Stomach (tissue), 9 donors: ENCODE measurements around the gene WWOX. TPM values are rescaled to one million over a fixed set of nuclear protein-coding genes. Genes with fewer than 3 reads are reported as not detected.

Experiments
- DNase-seq, 2 donors: peaks; one replicate each; pipeline versions ENCODE4 v3.0.0 to v3.0.0-alpha.2; 2013 to 2019
- H3K27ac ChIP-seq, 5 donors: fragments of 200-600 bp in 4 of 5; sonication (generic) in 4 of 5; one replicate each; pipeline ENCODE4 v1.5.1; 2013 to 2019; ENCODE audit warnings: mild to moderate bottlenecking in 1 of 5, moderate library complexity in 1 of 5
- H3K27me3 ChIP-seq, 3 donors: fragments of 200-600 bp; sonication (generic); one replicate each; pipeline ENCODE4 v1.5.1; 2017 to 2019; ENCODE audit warnings: mixed run types in 1 of 3
- H3K36me3 ChIP-seq, 4 donors: fragments of 200-600 bp; sonication (generic); 1 replicate in 3 of 4; 2 replicates in 1 of 4; pipeline ENCODE4 v1.5.1; 2016 to 2019
- H3K4me1 ChIP-seq, 4 donors: fragments of 200-600 bp; sonication (generic); one replicate each; pipeline ENCODE4 v1.5.1; 2016 to 2019
- H3K4me3 ChIP-seq, 4 donors: fragments of 200-600 bp; sonication (generic) in 3 of 4; one replicate each; pipeline ENCODE4 v1.5.1; 2016 to 2019; ENCODE audit warnings: mild to moderate bottlenecking in 1 of 4
- H3K9me3 ChIP-seq, 4 donors: fragments of 200-600 bp; sonication (generic); one replicate each; pipeline ENCODE4 v1.5.1; 2016 to 2019
- EP300 ChIP-seq: sonication (generic); formaldehyde crosslinking; IDR thresholded peaks from one replicate; pipeline ENCODE4 v1.6.1; 2017; ENCODE audit warnings: antibody characterized with exemption
- POLR2A ChIP-seq, 4 donors: fragments of 450-650 bp; IDR thresholded peaks; one replicate each; pipeline ENCODE4 v1.6.1; 2016; ENCODE audit warnings: antibody characterized with exemption in 4 of 4, control low read depth in 2 of 4, mild to moderate bottlenecking in 1 of 4, moderate library complexity in 1 of 4
- POLR2AphosphoS5 ChIP-seq, 3 donors: sonication (generic); formaldehyde crosslinking; IDR thresholded peaks; one replicate each; pipeline ENCODE4 v1.6.1; 2016; ENCODE audit warnings: antibody characterized with exemption in 3 of 3
- WGBS, 5 donors: extraction: QIAGEN DNeasy Blood & Tissue Kit in 3 of 5; methylation state at CpG; one replicate each; pipeline versions ENCODE4 v1.1.5 to v1.1.7; 2013 to 2018; 5-methylcytosine and 5-hydroxymethylcytosine counted together
- intact Hi-C: fragments of 100-400 bp; cut with DNase I; formaldehyde crosslinking; loops from one replicate; pipeline ENCODE4 v1.15.1; 2023; ENCODE audit warnings: low total_unique reads
- polyA plus RNA-seq, 3 donors: library from polyadenylated mRNA; stranded (reverse); fragments of 200-250 nt; gene quantifications; one replicate each; pipeline ENCODE4 v1.2.3, GENCODE V29; 2013
- total RNA-seq, 5 donors: library from RNA; depleted of rRNA; stranded (reverse); fragments of >200 nt; gene quantifications; one replicate each; pipeline versions ENCODE4 v1.1.0 to v1.2.3, GENCODE V29; 2014 to 2016
- TF ChIP-seq, protein P1 (sequence below), 7 experiments: fragments of 450-650 bp in 4 of 7; fragments of 200-600 bp in 3 of 7; sonication (generic) in 3 of 7; IDR thresholded peaks; one replicate each; pipeline ENCODE4 v1.5.1; 2016 to 2019; ENCODE audit warnings: antibody characterized with exemption in 7 of 7, control low read depth in 2 of 7, mild to moderate bottlenecking in 1 of 7
- donor health status: healthy with polysubstance abuse.
- donor health status: Bipolar disorder and iron deficiency.
- donor health status: healthy.

The WWOX gene
- total and polyA plus RNA-seq, 8 donors, result 7.7 to 129 (median 48.7) TPM

GRCh38 chr16:78529881-78530280 lies 430.4 kb downstream of the WWOX start:
- intact Hi-C loops, result no loop called here
- no peak for DNase-seq
- no peaks in the 10 kb centered on the region for H3K27me3 ChIP-seq
- no peak overlapping the region for H3K4me3 ChIP-seq
- no peaks in the 10 kb centered on the region for H3K9me3 ChIP-seq
- TF ChIP-seq, protein P1, sequence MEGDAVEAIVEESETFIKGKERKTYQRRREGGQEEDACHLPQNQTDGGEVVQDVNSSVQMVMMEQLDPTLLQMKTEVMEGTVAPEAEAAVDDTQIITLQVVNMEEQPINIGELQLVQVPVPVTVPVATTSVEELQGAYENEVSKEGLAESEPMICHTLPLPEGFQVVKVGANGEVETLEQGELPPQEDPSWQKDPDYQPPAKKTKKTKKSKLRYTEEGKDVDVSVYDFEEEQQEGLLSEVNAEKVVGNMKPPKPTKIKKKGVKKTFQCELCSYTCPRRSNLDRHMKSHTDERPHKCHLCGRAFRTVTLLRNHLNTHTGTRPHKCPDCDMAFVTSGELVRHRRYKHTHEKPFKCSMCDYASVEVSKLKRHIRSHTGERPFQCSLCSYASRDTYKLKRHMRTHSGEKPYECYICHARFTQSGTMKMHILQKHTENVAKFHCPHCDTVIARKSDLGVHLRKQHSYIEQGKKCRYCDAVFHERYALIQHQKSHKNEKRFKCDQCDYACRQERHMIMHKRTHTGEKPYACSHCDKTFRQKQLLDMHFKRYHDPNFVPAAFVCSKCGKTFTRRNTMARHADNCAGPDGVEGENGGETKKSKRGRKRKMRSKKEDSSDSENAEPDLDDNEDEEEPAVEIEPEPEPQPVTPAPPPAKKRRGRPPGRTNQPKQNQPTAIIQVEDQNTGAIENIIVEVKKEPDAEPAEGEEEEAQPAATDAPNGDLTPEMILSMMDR (IDR thresholded peaks at IDR 0.05), result no peak
- TF ChIP-seq POLR2A (IDR thresholded peaks at IDR 0.05) (no peak), POLR2AphosphoS5 (IDR thresholded peaks at IDR 0.05) (no peak), EP300 (no peak)
- H3K27ac ChIP-seq, result no peak overlapping the region
- 87 to 97% (median 91%) methylated on average over 2 to 5 of the region's 5 CpGs for WGBS, 5 donors
- H3K4me1 ChIP-seq, result no peaks in the 10 kb centered on the region
- H3K36me3 ChIP-seq, result no peaks in the 10 kb centered on the region

DNA sequence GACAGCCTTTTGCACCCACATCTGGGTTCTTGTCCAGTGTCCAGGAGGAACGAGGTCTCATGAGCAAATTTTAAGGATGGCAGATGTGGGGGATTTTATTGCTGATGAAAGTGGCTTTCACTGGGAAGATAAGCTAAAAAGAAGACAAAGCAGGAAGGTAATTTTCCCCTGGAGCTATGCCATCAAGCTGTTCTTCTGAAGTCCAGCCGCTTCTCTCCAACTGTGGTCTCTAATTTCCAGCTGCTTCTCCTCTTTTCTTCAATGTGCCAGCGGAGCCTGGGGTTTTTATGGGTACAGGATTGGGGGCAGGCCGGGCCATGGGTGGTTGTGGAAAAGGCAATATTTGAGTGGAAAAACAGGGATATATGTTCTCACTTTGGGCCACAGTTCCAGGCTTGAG lies 430.8 kb downstream of the WWOX start:
- H3K27ac ChIP-seq, result no peak overlapping the region
- H3K27me3 ChIP-seq, result no peaks in the 10 kb centered on the region
- 70 to 82% (median 72%) methylated on average over 4 of the region's 4 CpGs for WGBS, 5 donors
- H3K4me1 ChIP-seq, result no peaks in the 10 kb centered on the region
- intact Hi-C loops, result no loop called here
- no peak for TF ChIP-seq EP300
- TF ChIP-seq, protein P1 (IDR thresholded peaks at IDR 0.05), result no peak
- H3K9me3 ChIP-seq, result no peaks in the 10 kb centered on the region
- no peaks in the 10 kb centered on the region for H3K36me3 ChIP-seq
- DNase-seq, result no peak
- no peak overlapping the region for H3K4me3 ChIP-seq

- Histone ChIP-seq H3K4me3 (no peak overlapping the region), H3K27ac (no peak overlapping the region), H3K36me3 (no peaks in the 10 kb centered on the region), H3K9me3 (no peaks in the 10 kb centered on the region), H3K27me3 (no peaks in the 10 kb centered on the region), H3K4me1 (no peaks in the 10 kb centered on the region)
- TF ChIP-seq POLR2A (IDR thresholded peaks at IDR 0.05) (no peak), POLR2AphosphoS5 (IDR thresholded peaks at IDR 0.05) (no peak), EP300 (no peak)
- TF ChIP-seq, protein P1 (IDR thresholded peaks at IDR 0.05), result no peak
- intact Hi-C loops, result no loop called here
- WGBS, 5 donors, result 83 to 93% (median 91%) methylated on average over 4 of the region's 4 CpGs
- DNase-seq, result no peak
These were observed 435.6 kb downstream of the WWOX start for GRCh38 chr16:78535098-78535497.

GRCh38 chr16:78537511-78537910 lies 438.1 kb downstream of the WWOX start:
- no peak overlapping the region for H3K27ac ChIP-seq

More at GRCh38 chr16:78537511-78537910, 438.1 kb downstream of the WWOX start:
- no peaks in the 10 kb centered on the region for H3K9me3 ChIP-seq
- TF ChIP-seq EP300 (no peak), POLR2AphosphoS5 (IDR thresholded peaks at IDR 0.05) (no peak), POLR2A (IDR thresholded peaks at IDR 0.05) (no peak)
- TF ChIP-seq, protein P1 (IDR thresholded peaks at IDR 0.05), result no peak
- DNase-seq, result no peak
- H3K36me3 ChIP-seq, result no peaks in the 10 kb centered on the region
- intact Hi-C loops, result no loop called here
- H3K4me1 ChIP-seq, result no peaks in the 10 kb centered on the region
- no peak overlapping the region for H3K4me3 ChIP-seq
- H3K27me3 ChIP-seq, result no peaks in the 10 kb centered on the region
- 85 to 94% (median 92%) methylated on average over 9 to 10 of the region's 10 CpGs for WGBS, 5 donors
